Heart right ventricle (tissue), 16 donors: ENCODE results near the gene OR1I1. TPM values are rescaled to one million over a fixed set of nuclear protein-coding genes. Genes with fewer than 3 reads are reported as not detected.

Experiments
- ATAC-seq, 8 donors: fragments of 200-7000 bp; cut with Tn5 transposase; one replicate each; pipeline ENCODE4 v1.9.1; 2020; ENCODE audit warnings: mild to moderate bottlenecking in 8 of 8, moderate library complexity in 8 of 8, moderate number of reproducible peaks in 1 of 8
- DNase-seq, 2 donors: peaks; one replicate each; pipeline ENCODE4 v3.0.0-alpha.2; 2020
- H3K27ac ChIP-seq, 10 donors: fragments of 200-600 bp; sonication (generic) in 2 of 10; one replicate each; pipeline versions ENCODE4 v1.5.0 to v1.8.0; 2020 to 2022; ENCODE audit warnings: mild to moderate bottlenecking in 3 of 10
- H3K27me3 ChIP-seq, 7 donors: fragments of 200-600 bp; one replicate each; pipeline ENCODE4 v1.8.0; 2021 to 2022; ENCODE audit warnings: mild to moderate bottlenecking in 2 of 7
- H3K36me3 ChIP-seq, 9 donors: fragments of 200-600 bp; sonication (generic) in 1 of 9; one replicate each; pipeline versions ENCODE4 v1.5.0 to v1.8.0; 2020 to 2022; ENCODE audit warnings: mild to moderate bottlenecking in 2 of 9
- H3K4me1 ChIP-seq, 9 donors: fragments of 200-600 bp; sonication (generic) in 1 of 9; one replicate each; pipeline versions ENCODE4 v1.5.0 to v1.8.0; 2020 to 2022; ENCODE audit warnings: mild to moderate bottlenecking in 4 of 9
- H3K4me3 ChIP-seq, 10 donors: fragments of 200-600 bp; sonication (generic) in 2 of 10; one replicate each; pipeline versions ENCODE4 v1.5.0 to v1.8.0; 2020 to 2022; ENCODE audit warnings: mild to moderate bottlenecking in 7 of 10, moderate library complexity in 2 of 10
- H3K9me3 ChIP-seq, 11 donors: fragments of 200-600 bp in 10 of 11; sonication (generic) in 2 of 11; one replicate each; pipeline versions ENCODE4 v1.5.0 to v1.8.0; 2013 to 2022; ENCODE audit warnings: mild to moderate bottlenecking in 2 of 11, control low read depth in 1 of 11, moderate library complexity in 1 of 11
- CTCF ChIP-seq, 9 donors: fragments of 200-600 bp; sonication (generic) in 2 of 9; IDR thresholded peaks; one replicate each; pipeline versions ENCODE4 v1.5.0 to v1.8.0; 2021 to 2022; ENCODE audit warnings: antibody characterized with exemption in 9 of 9, mild to moderate bottlenecking in 5 of 9, moderate library complexity in 1 of 9
- WGBS, 2 donors: extraction: QIAGEN DNeasy Blood & Tissue Kit; methylation state at CpG; one replicate each; pipeline ENCODE4 v1.1.7; 2013; ENCODE audit warnings: inconsistent platforms in 1 of 2; 5-methylcytosine and 5-hydroxymethylcytosine counted together
- intact Hi-C, 10 donors: fragments of 100-400 bp; cut with DNase I; formaldehyde crosslinking; loops; one replicate each; pipeline versions ENCODE4 v1.11.1 to v1.14.2; 2022
- polyA plus RNA-seq, 2 donors: library from polyadenylated mRNA; stranded (reverse); fragments of 200-250 nt; gene quantifications; one replicate each; pipeline ENCODE4 v1.2.3, GENCODE V29; 2013
- total RNA-seq, 10 donors: library from RNA; stranded (reverse); fragmentation: NEBNext Ultra II Directional in 3 of 10; extraction: Animal tissue kit (Norgen Biotek cat#: 25700) in 3 of 10; gene quantifications; one replicate each; pipeline versions ENCODE4 v1.2.1 to v1.2.4, GENCODE V29; 2021 to 2023
- donor health status: Arrhythmogenic right ventricular cardiomyopathy.
- donor health status: ischemic (EF 13 %, LVEDD 7.1; RV severe dilation, severe dysfunction).
- donor health status: healthy with polysubstance abuse.
- donor health status: DM: no; HTN: yes; CAD: no.
- donor health status: DM: no; HTN: no; CAD: no.
- donor health status: ischemic (EF 25% LVEDD 6.9; RV normal size, moderate dysfunction).
- donor health status: ischemic (EF 25% LVEDD 5.7; RV mildly dilated, moderate dysfunction).
- donor health status: healthy.
- donor health status: DM: yes; HTN: yes; CAD: no.
- donor health status: Ischemic cardiomyopathy.
- donor health status: ischemic (EF 35%, LVEDD 5.7; RV mildly dilated, moderate dysfunction).
- donor health status: nonischemic (EF 11% LVEDD 7.7; RV severe dilation, severe dysfunction).
- donor health status: DM: yes; HTN: yes; CAD: no.
- donor health status: PGD.
- donor health status: ischemic (EF 29% LVEDD 5.4; RV normal size, mild dysfunction).
- donor health status: nonischemic (EF 23%, LVEDD 6.1; RV moderate dilation, normal function).

OR1I1 gene
- total and polyA plus RNA-seq, 12 donors: not detected

GRCh38 chr19:15098460-15098859 is 16.4 kb downstream of the OR1I1 start:
- Histone ChIP-seq H3K27ac (no peak overlapping the region), H3K4me3 (no peak overlapping the region), H3K9me3 (peaks cover 0 to 18% (median 5%) of the 10 kb centered on the region in 11 donors), H3K27me3 (no peaks in the 10 kb centered on the region), H3K4me1 (peaks cover 0 to 8% (median 0%) of the 10 kb centered on the region in 9 donors), H3K36me3 (no peaks in the 10 kb centered on the region)
- no peak for ATAC-seq
- 89 to 91% methylated on average over 10 of the region's 10 CpGs for WGBS, 2 donors
- no peak for DNase-seq
- intact Hi-C loops: loop anchor here in 1 of 10 donors (10.0 kb wide), 1 partner anchor 366 kb away; the partner anchor contains the start of gene RASAL3
- no peak for TF ChIP-seq CTCF (IDR thresholded peaks at IDR 0.05)

GRCh38 chr19:15099017-15099582 is 17.1 kb downstream of the OR1I1 start:
- Histone ChIP-seq H3K9me3 (peaks cover 0 to 24% (median 10%) of the 10 kb centered on the region in 11 donors), H3K4me1 (peaks cover 0 to 8% (median 0%) of the 10 kb centered on the region in 9 donors), H3K36me3 (no peaks in the 10 kb centered on the region), H3K27ac (no peak overlapping the region), H3K27me3 (no peaks in the 10 kb centered on the region), H3K4me3 (no peak overlapping the region)
- no peak for TF ChIP-seq CTCF (IDR thresholded peaks at IDR 0.05)
- intact Hi-C loops: loop anchor here in 1 of 10 donors (10.0 kb wide), 1 partner anchor 366 kb away; the partner anchor contains the start of gene RASAL3
- ATAC-seq (no peak), DNase-seq (no peak)
- 92 to 99% methylated on average over 3 of the region's 3 CpGs for WGBS, 2 donors

GRCh38 chr19:15101479-15102082 is 19.6 kb downstream of the OR1I1 start:
- H3K9me3 ChIP-seq: peaks cover 0 to 36% (median 16%) of the 10 kb centered on the region in 11 donors
- no peak overlapping the region for H3K4me3 ChIP-seq
- WGBS, 2 donors: 63 to 66% methylated on average over 3 of the region's 3 CpGs
- peak; percentile 46 to 77 (median 75) for TF ChIP-seq CTCF (IDR thresholded peaks at IDR 0.05)
- intact Hi-C loops: loop anchor here in 8 of 10 donors (1.0 to 10.0 kb wide), 7 partner anchors 36 to 353 kb away; no protein-coding TSS in a partner anchor
- peak; percentile 41 to 79 (median 62) for ATAC-seq
- H3K4me1 ChIP-seq: peaks cover 0 to 11% (median 0%) of the 10 kb centered on the region in 9 donors
- H3K27me3 ChIP-seq: peaks cover 0 to 8% (median 0%) of the 10 kb centered on the region in 7 donors
- no peak for DNase-seq
- H3K36me3 ChIP-seq: no peaks in the 10 kb centered on the region
- peak overlapping the region in 2 of 10 donors; percentile 34 to 44 for H3K27ac ChIP-seq

GRCh38 chr19:15104003-15104402 is 22.0 kb downstream of the OR1I1 start:
- H3K4me1 ChIP-seq: peaks cover 0 to 27% (median 13%) of the 10 kb centered on the region in 9 donors
- no peak overlapping the region for H3K4me3 ChIP-seq
- H3K27ac ChIP-seq: no peak overlapping the region
- WGBS, 2 donors: 93 to 95% methylated on average over 1 of the region's 1 CpG
- DNase-seq (no peak), ATAC-seq (no peak)
- peaks cover 0 to 3% (median under 1%) of the 10 kb centered on the region in 9 donors for H3K36me3 ChIP-seq
- H3K27me3 ChIP-seq: peaks cover 0 to 20% (median 0%) of the 10 kb centered on the region in 7 donors
- TF ChIP-seq CTCF (IDR thresholded peaks at IDR 0.05): no peak
- H3K9me3 ChIP-seq: peaks cover 0 to 36% (median 16%) of the 10 kb centered on the region in 11 donors
- intact Hi-C loops: loop anchor here in 5 of 10 donors (5.0 to 10.0 kb wide), 5 partner anchors 33 to 351 kb away; no protein-coding TSS in a partner anchor
